ENCODE measurements around the gene CD27.
A peak's percentile ranks its signal among the peaks of the same experiment; 100 is the strongest.
"Not testable (repeated sequence)": the region's sequence is repeated elsewhere in the genome, so short reads cannot be mapped to it uniquely, and the experiment has no call there.

The CD27 gene

GRCh38 chr12:6489449-6489848 lies 44.7 kb downstream of the CD27 start:
- DNase-seq, result no peak

- not testable (repeated sequence) for DNase-seq
Observed at GRCh38 chr12:6490673-6491072, 45.9 kb downstream of the CD27 start.

GRCh38 chr12:6492838-6493496 lies 48.2 kb downstream of the CD27 start, which contains the start of gene MRPL51:
MRPL51 (minus strand) TSS chr12:6493262; CDS start chr12:6493136, 126 bp downstream.
- peak; percentile 73 for DNase-seq

- DNase-seq, result peak; percentile 59
Observed at GRCh38 chr12:6493497-6494257, 48.9 kb downstream of the CD27 start, which contains the start of gene NCAPD2. NCAPD2 (plus strand) TSS chr12:6494102; CDS start chr12:6495099, 997 bp downstream.

- no peak for DNase-seq
Observed at GRCh38 chr12:6494258-6494743, 49.5 kb downstream of the CD27 start.

GRCh38 chr12:6494968-6495367 lies 50.2 kb downstream of the CD27 start:
- no peak for DNase-seq

- DNase-seq, result not testable (repeated sequence)
Observed at GRCh38 chr12:6497291-6497690, 52.5 kb downstream of the CD27 start.

GRCh38 chr12:6500466-6500865 lies 55.7 kb downstream of the CD27 start:
- no peak for DNase-seq
